Osteoblast (primary cell): Measurements from ENCODE around the gene MBNL3. TPM values are rescaled to one million over a fixed set of nuclear protein-coding genes. Genes with fewer than 3 reads are reported as not detected.

ENCODE experiments used
- DNase-seq: peaks from one replicate; pipeline ENCODE4 v3.0.0; 2011; ENCODE audit warnings: low spot score, mixed read lengths; ENCODE audit not compliant: insufficient read length; ENCODE audit errors: missing footprints
- H2AFZ ChIP-seq: 2 replicates; pipeline ENCODE4 v1.6.0; 2011; ENCODE audit warnings: mild to moderate bottlenecking, low read length
- H3K27ac ChIP-seq: 2 replicates; pipeline ENCODE4 v1.5.1; 2011; ENCODE audit warnings: mild to moderate bottlenecking, low read depth, low read length, moderate library complexity
- H3K27me3 ChIP-seq: 2 replicates; pipeline ENCODE4 v1.6.0; 2012; ENCODE audit warnings: mild to moderate bottlenecking, control low read depth, inconsistent platforms, low read length, moderate library complexity; ENCODE audit not compliant: insufficient read depth
- H3K36me3 ChIP-seq: 2 replicates; pipeline ENCODE4 v1.5.1; 2011; ENCODE audit warnings: mild to moderate bottlenecking, low read length, control low read depth, moderate library complexity; ENCODE audit not compliant: insufficient read depth
- H3K4me1 ChIP-seq: 2 replicates; pipeline ENCODE4 v1.5.1; 2011; ENCODE audit warnings: mild to moderate bottlenecking, low read length, control low read depth, moderate library complexity; ENCODE audit not compliant: insufficient read depth
- H3K4me2 ChIP-seq: 2 replicates; pipeline ENCODE4 v1.6.0; 2011; ENCODE audit warnings: mild to moderate bottlenecking, low read length; ENCODE audit not compliant: insufficient read depth
- H3K4me3 ChIP-seq: fragments of 200-600 bp; sonication (generic); 3 replicates; pipeline ENCODE4 v1.5.1; 2012; ENCODE audit warnings: mild to moderate bottlenecking, low read length, inconsistent platforms; ENCODE audit not compliant: insufficient read depth
- H3K79me2 ChIP-seq: 2 replicates; pipeline ENCODE4 v1.6.0; 2012; ENCODE audit warnings: mild to moderate bottlenecking, low read length, control low read depth, inconsistent platforms; ENCODE audit not compliant: insufficient read depth
- H3K9me3 ChIP-seq: 2 replicates; pipeline ENCODE4 v1.5.1; 2011; ENCODE audit warnings: low read depth, low read length, control low read depth
- H4K20me1 ChIP-seq: 2 replicates; pipeline ENCODE4 v1.6.0; 2012; ENCODE audit warnings: mild to moderate bottlenecking, low read length, control low read depth; ENCODE audit not compliant: insufficient read depth
- CTCF ChIP-seq: IDR thresholded peaks from 2 replicates; pipeline ENCODE4 v1.5.1; 2011; ENCODE audit warnings: mild to moderate bottlenecking, low read depth, low read length, moderate library complexity; ENCODE audit errors: extremely low read depth
- total RNA-seq: library from RNA; depleted of rRNA; stranded (reverse); fragments of >200 nt; gene quantifications from 2 replicates; pipeline ENCODE4 v1.2.3, GENCODE V29; 2012

MBNL3 gene
- total RNA-seq, 1 donor = 1.8 TPM

- H3K4me1 ChIP-seq = no peaks in the 10 kb centered on the region
- no peak overlapping the region for H2AFZ ChIP-seq
- no peak overlapping the region for H3K27ac ChIP-seq
- no peaks in the 10 kb centered on the region for H3K36me3 ChIP-seq
- TF ChIP-seq CTCF = no peak
- no peaks in the 10 kb centered on the region for H3K9me3 ChIP-seq
- no peak overlapping the region for H3K4me3 ChIP-seq
- no peak for DNase-seq
- H4K20me1 ChIP-seq = no peaks in the 10 kb centered on the region
- peaks cover 6% of the 10 kb centered on the region for H3K27me3 ChIP-seq
- H3K79me2 ChIP-seq = no peaks in the 10 kb centered on the region
- no peak overlapping the region for H3K4me2 ChIP-seq
Measured at GRCh38 chrX:132470831-132471230, 18.0 kb downstream of the MBNL3 start.

DNA sequence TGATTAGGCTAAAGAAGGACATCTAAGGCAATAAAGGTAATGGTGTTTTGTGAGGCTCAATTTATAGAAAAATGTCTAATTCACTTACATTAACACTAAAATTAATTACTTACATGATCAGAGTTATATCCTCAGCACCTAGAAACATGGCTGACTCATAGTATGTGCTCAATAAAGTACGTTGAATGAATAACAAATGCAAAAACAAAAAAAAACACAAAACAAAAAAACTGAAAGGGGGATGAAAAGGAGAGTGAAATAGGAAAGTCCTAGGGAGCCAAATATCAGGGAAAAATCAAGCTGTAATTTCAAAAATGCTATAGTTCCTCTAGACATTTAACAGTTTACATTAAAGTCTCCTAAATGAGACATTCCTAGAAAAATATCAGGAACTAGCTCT is 18.7 kb downstream of the MBNL3 start:
- H3K36me3 ChIP-seq = no peaks in the 10 kb centered on the region
- H2AFZ ChIP-seq = no peak overlapping the region
- DNase-seq = no peak
- no peak overlapping the region for H3K4me2 ChIP-seq
- no peak for TF ChIP-seq CTCF
- no peak overlapping the region for H3K27ac ChIP-seq
- no peaks in the 10 kb centered on the region for H3K79me2 ChIP-seq
- H3K9me3 ChIP-seq = no peaks in the 10 kb centered on the region
- no peaks in the 10 kb centered on the region for H4K20me1 ChIP-seq
- H3K27me3 ChIP-seq = peaks cover 6% of the 10 kb centered on the region
- H3K4me1 ChIP-seq = no peaks in the 10 kb centered on the region
- no peak overlapping the region for H3K4me3 ChIP-seq

DNA sequence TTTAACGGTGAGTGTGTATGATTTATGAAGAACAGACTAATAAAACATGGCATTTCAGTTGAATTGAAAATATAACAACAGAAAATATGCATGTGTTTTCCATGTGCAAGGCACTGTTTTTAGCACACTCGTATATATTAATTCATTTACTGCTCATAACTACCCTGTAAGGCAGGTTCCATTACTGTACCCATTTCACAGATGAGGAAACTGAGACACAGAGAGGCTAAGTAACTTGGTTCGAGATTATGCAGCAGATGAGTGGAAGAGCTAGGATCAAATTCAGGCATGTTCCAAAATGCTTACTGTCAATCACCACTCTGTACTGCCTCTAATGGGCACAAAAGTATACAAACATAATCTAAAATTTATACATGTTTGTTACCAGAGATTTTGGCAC is 20.4 kb downstream of the MBNL3 start:
- no peak for DNase-seq
- Histone ChIP-seq H3K36me3 (no peaks in the 10 kb centered on the region), H3K27ac (no peak overlapping the region), H3K4me1 (no peaks in the 10 kb centered on the region), H3K4me3 (no peak overlapping the region), H2AFZ (no peak overlapping the region), H3K27me3 (peaks cover 3% of the 10 kb centered on the region), H3K9me3 (no peaks in the 10 kb centered on the region), H3K4me2 (no peak overlapping the region), H3K79me2 (no peaks in the 10 kb centered on the region), H4K20me1 (no peaks in the 10 kb centered on the region)
- TF ChIP-seq CTCF = no peak

DNA sequence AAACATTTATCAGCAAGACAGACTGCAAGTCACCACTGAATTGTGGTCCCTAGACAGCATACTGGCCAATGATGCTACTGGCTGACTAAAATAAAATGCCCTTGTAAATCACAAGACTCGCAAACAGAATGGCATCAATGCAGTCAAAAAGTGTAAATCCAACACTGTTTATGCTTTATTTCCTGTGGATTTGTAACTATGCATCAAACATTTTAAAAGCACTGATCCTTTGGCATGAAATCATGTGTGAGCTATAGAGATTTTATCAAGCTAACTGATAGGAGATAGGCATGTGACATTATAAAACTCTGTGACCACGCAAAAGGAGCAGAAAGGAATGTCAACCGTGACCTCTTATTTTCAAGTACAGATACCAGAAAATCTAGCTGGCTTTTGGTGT is 20.8 kb downstream of the MBNL3 start:
- Histone ChIP-seq H3K27me3 (peaks cover 3% of the 10 kb centered on the region), H3K36me3 (no peaks in the 10 kb centered on the region), H3K79me2 (no peaks in the 10 kb centered on the region), H3K4me2 (no peak overlapping the region), H3K27ac (no peak overlapping the region), H3K9me3 (no peaks in the 10 kb centered on the region), H3K4me3 (no peak overlapping the region), H2AFZ (no peak overlapping the region), H4K20me1 (no peaks in the 10 kb centered on the region), H3K4me1 (no peaks in the 10 kb centered on the region)
- TF ChIP-seq CTCF = no peak
- DNase-seq = no peak
